ENCODE data around the gene PRRT1B.

Gene PRRT1B

DNA sequence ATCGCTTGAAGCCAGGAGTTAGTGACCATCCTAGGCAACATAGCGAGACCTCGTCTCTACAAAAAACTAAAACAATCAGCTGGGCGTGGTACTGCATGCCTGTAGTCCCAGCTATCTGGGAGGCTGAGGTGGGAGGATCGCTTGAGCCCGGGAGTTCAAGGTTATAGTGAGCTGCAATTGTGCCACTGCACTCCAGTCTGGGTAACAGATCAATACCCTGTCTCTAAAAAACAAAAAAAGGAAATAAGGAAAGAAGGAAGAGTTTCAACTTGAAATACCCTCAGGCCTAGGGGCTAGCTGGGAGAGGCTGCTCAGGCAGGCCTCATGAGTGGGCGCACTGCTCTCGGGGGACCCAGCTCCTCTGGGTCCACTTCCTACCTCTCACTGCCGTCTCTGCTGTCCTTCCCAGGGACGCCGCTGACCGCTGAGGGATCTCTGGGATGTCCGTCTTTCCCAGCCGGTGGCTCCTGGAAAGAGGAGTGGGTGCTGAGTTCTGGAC is 56.4 kb downstream of the PRRT1B start:
- no peak for DNase-seq

DNA sequence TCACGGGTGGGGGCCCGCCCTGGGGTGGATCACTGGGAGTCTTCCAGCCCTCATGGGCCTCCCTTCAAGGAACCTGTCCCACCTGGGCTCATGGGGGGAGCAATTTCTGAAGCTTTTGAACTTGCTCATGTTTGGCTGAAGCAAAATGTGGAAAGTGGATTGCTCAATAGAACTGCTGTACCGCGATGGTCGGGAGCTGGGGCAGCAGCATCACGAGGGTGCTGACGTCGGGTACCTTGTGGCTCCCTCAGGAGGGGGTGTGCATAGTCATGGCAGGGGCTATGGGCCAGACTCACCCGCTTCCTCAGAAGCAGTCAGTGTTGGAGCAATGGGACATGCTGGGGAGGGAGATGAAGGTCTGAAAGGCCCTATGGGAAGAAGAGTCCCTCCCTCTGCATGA is 57.9 kb downstream of the PRRT1B start:
- DNase-seq = no peak

DNA sequence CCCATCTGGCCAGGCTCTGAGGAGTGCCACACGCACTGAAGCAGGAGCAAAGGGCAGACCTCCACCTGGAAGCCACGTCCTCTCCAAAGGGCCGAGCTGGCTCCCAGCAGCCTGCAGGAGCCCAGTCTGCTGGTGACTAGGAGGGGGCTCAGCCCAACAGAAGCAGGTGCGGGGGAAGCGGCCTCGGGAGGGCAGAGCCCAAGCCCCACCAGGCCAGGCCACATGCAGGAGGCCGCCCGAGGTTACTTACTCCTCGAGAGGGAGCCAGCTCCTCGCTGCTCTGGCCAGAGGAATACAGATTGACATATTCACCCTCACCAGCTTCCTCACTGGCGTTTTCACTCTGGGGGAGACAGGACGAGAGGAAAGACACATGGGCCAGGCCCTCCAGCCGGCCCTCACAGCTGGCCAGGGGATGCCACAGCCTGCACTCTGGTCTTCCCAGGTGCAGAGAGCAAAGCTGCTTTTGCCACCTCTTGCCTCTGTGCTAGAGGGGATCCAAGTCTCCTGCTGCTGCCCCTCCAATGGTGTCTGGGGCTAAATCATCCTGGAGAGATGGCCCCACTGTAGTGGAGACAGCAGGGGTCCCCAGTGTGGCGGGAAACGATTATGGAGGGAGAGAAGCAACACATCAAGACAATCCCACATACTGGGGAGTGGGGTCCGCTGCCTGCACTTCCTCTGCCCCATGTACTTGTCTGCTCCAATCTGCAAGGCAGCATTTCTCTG is 58.6 kb downstream of the PRRT1B start:
- DNase-seq = no peak

DNA sequence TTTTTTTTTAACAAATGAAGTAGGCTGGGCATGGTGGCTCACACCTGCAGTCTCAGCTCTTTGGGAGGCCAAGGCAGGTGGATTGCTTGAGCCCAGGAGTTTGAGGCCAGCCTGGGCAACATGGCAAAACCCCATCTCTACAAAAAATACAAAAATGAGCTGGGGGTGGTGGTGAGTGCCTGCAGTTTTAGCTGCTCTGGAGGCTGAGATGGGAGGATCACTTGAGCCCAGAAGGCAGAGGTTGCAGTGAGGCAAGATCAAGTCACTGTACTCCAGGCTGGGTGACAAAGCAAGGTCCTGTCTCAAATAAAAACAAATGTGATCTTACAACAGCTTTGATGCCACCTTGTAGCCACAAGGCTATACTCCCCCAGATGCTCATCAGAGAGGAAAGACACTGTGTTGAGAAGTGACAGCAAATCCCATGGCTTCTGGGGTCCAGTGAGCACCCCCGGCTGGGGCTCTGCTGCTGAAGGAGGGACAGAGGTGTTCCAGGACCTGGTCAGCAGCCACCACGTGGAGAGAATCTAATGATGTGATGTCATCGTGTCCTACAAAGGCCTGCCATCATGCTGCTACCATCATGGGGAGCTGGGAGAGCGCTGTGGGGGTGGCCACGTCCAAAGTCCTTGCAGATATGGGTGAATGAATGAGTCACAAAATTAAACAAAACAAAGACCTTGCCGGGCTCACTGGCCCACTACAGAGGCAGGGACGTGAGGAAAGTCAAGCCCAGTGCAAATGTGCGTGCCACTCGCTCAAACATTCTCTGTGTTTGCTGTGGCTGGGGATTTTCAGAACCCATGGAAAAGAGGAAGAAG is 60.7 kb downstream of the PRRT1B start:
- DNase-seq = no peak

DNA sequence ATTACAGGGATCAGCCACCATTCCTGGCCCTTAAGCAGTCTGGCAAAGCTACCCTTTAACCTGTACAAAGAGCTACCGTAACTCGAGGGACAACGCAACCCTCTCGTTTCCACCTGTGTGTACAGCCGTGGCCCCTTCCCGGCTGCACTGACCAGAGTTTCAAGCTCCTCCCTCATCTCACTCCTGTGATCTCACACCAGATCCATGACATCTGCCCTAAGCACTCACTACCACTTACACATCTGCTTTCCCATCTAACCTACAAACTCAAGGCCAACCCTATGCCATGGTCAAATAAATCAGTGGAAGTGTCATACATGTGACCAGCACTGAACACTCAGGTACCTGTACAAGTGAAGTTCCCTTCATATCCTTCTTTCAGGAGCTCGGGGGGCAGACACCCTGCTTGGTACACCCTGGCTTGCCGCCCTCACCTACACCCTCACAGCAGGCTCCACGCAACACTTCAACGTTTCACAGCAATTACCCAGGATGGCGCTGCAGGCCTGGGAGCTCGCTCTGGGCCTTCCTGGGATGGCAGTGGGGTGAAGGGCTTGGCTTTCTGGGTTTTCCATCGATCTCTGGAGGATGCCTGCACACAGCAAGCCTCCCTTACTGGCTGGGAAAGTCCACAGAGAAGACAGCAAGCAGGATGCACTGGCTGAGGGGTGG is 61.7 kb downstream of the PRRT1B start:
- no peak for DNase-seq

DNA sequence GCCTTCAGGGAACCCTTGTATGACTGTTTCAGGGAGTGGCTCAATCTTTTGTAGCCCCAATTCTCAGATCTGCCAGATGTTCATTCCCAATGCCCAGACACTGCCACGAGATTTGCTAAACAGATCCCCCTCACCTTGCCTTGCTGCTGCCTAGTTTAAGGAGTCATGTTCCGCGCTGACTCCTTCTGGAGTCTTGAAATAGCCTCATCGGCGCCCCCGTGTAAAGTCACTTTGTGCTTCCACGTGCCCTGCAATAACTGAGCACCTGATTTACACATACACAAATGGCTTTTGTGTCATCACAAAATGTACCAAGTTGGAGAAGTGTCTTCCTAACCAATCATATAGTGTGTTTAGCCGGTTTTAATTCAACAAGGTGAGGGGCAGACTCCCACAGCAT is 62.3 kb downstream of the PRRT1B start:
- DNase-seq = no peak

DNA sequence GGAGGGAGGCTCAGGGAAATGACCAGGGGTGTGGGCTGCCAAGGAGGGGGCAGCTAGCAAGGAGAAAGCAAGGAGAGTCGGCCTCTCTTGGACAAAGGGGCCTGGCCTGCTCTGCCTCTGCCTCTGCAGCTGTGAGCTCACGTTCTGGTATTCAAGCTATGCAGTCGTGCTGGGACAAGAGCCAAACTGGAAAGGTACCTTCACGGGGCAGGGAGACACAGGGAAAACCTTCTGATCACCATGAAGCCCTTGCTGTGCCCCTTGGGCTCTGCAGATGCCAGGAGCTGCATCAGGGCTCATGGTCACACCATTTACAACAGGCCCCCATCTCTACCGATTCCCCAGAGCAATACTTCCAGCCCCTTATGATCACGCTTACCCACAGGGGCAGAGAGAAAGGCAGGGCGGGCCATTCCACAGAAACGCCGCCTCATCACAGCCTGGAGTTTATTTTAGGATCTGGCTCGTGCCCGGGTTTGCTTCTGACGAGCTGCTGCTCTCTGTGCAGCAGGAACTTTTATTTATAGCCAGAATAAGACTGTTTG is 63.2 kb downstream of the PRRT1B start:
- DNase-seq = no peak
